SK-N-SH (cell line): ENCODE measurements around the gene HDAC4. TPM values are rescaled to one million over a fixed set of nuclear protein-coding genes. Genes with fewer than 3 reads are reported as not detected.

Source experiments
- CTCF ChIA-PET: fragments of 300-600, 350-600 bp; formaldehyde crosslinking; extraction: SDS; loops from one replicate; lab custom pipeline; 2021; lab: Yijun Ruan, JAX
- POLR2A ChIA-PET: fragments of 350-600 bp; sonication (Branson Sonifier 250); formaldehyde crosslinking; extraction: SDS; loops from one replicate; lab custom pipeline; 2020; ENCODE audit warnings: antibody characterized with exemption, inconsistent platforms; lab: Yijun Ruan, JAX
- DNase-seq: peaks from one replicate; pipeline ENCODE4 v3.0.0; 2012
- H2AFZ ChIP-seq: fragments of 200-600 bp; sonication (generic); 2 replicates; pipeline ENCODE4 v1.8.1; 2016; ENCODE audit warnings: antibody characterized with exemption, mild to moderate bottlenecking, low read depth
- H3F3A ChIP-seq: fragments of 200-600 bp; sonication (generic); replicated peaks from 2 replicates; pipeline ENCODE3; 2016; ENCODE audit warnings: antibody characterized with exemption, mild to moderate bottlenecking; ENCODE audit not compliant: insufficient read depth
- H3K27ac ChIP-seq, 2 experiments: fragments of 200-500 bp in 1 of 2; fragments of 200-600 bp in 1 of 2; sonication (Bioruptor generic) in 1 of 2; sonication (generic), shearing (Covaris generic) in 1 of 2; 2 replicates each; pipeline versions ENCODE4 v1.5.1 to v1.6.1; 2014 to 2016; ENCODE audit warnings: low read depth in 2 of 2, inconsistent platforms in 1 of 2, low read length in 1 of 2, mild to moderate bottlenecking in 1 of 2, mixed read lengths in 1 of 2
- H3K27me3 ChIP-seq: fragments of 200-600 bp; sonication (generic), shearing (Covaris generic); 2 replicates; pipeline ENCODE4 v1.6.1; 2016; ENCODE audit warnings: mixed run types; ENCODE audit not compliant: insufficient read depth
- H3K36me3 ChIP-seq, 2 experiments: fragments of 200-500 bp in 1 of 2; fragments of 200-600 bp in 1 of 2; sonication (Bioruptor generic) in 1 of 2; sonication (generic) in 1 of 2; replicated peaks in 1 of 2; 2 replicates each; pipeline versions ENCODE3 to v1.5.1; 2014 to 2016; ENCODE audit warnings: low read length in 1 of 2, mild to moderate bottlenecking in 1 of 2; ENCODE audit not compliant: insufficient read depth in 2 of 2, control insufficient read depth in 1 of 2
- H3K4me1 ChIP-seq, 2 experiments: fragments of 200-500 bp in 1 of 2; fragments of 200-600 bp in 1 of 2; sonication (Bioruptor generic) in 1 of 2; sonication (generic), shearing (Covaris generic) in 1 of 2; 2 replicates each; pipeline versions ENCODE4 v1.5.1 to v1.6.1; 2014 to 2016; ENCODE audit warnings: low read depth in 1 of 2, low read length in 1 of 2, mixed run types in 1 of 2; ENCODE audit not compliant: insufficient read depth in 2 of 2, control insufficient read depth in 1 of 2
- H3K4me2 ChIP-seq: fragments of 200-600 bp; sonication (generic), shearing (Covaris generic); 2 replicates; pipeline ENCODE4 v1.6.1; 2017; ENCODE audit warnings: mixed run types
- H3K4me3 ChIP-seq, 2 experiments: fragments of 200-500 bp in 1 of 2; fragments of 200-600 bp in 1 of 2; sonication (Bioruptor generic) in 1 of 2; sonication (generic), shearing (Covaris generic) in 1 of 2; 2 replicates each; pipeline versions ENCODE4 v1.5.1 to v1.8.1; 2014 to 2016; ENCODE audit warnings: low read depth in 2 of 2, inconsistent platforms in 1 of 2, low read length in 1 of 2, mild to moderate bottlenecking in 1 of 2, mixed read lengths in 1 of 2, moderate library complexity in 1 of 2
- H3K79me2 ChIP-seq: fragments of 200-600 bp; sonication (generic); 2 replicates; pipeline ENCODE4 v1.8.1; 2017; ENCODE audit warnings: mild to moderate bottlenecking; ENCODE audit not compliant: insufficient read depth
- H3K9ac ChIP-seq: fragments of 200-600 bp; sonication (generic); 2 replicates; pipeline ENCODE4 v1.6.1; 2017; ENCODE audit warnings: mixed run types
- H3K9me2 ChIP-seq: fragments of 200-600 bp; sonication (generic); 2 replicates; pipeline ENCODE4 v1.6.1; 2017; ENCODE audit warnings: mixed run types
- H3K9me3 ChIP-seq: fragments of 200-600 bp; sonication (generic); 2 replicates; pipeline ENCODE4 v1.6.1; 2017; ENCODE audit warnings: mixed run types, mild to moderate bottlenecking, moderate library complexity
- H4K20me1 ChIP-seq: fragments of 200-600 bp; sonication (generic); 2 replicates; pipeline ENCODE4 v1.6.1; 2017; ENCODE audit warnings: mild to moderate bottlenecking, mixed run types; ENCODE audit not compliant: insufficient read depth
- ELF1 ChIP-seq: IDR thresholded peaks from 2 replicates; pipeline ENCODE4 v1.4.0; 2012
- EP300 ChIP-seq, 2 experiments: IDR thresholded peaks; 2 replicates each; pipeline versions ENCODE4 v1.4.0 to v1.6.1; 2012; ENCODE audit warnings: borderline replicate concordance in 1 of 2, low read depth in 1 of 2, low read length in 1 of 2
- GATA2 ChIP-seq: sonication (generic); formaldehyde crosslinking; IDR thresholded peaks from 2 replicates; pipeline ENCODE4 v1.5.0; 2020; ENCODE audit warnings: mild to moderate bottlenecking, missing genetic modification reagents
- JUND ChIP-seq: IDR thresholded peaks from 2 replicates; pipeline ENCODE4 v1.4.0; 2012
- MEF2A ChIP-seq: IDR thresholded peaks from 2 replicates; pipeline ENCODE4 v1.4.0; 2012; ENCODE audit warnings: low read depth, borderline replicate concordance
- NFIC ChIP-seq: IDR thresholded peaks from 2 replicates; pipeline ENCODE4 v1.4.0; 2012; ENCODE audit warnings: borderline replicate concordance
- PBX3 ChIP-seq: IDR thresholded peaks from 2 replicates; pipeline ENCODE4; 2012
- RCOR1 ChIP-seq: fragments of 150-350 bp; IDR thresholded peaks from 2 replicates; pipeline ENCODE4 v1.6.1; 2017; ENCODE audit warnings: antibody characterized with exemption, low read length
- REST ChIP-seq: IDR thresholded peaks from 2 replicates; pipeline ENCODE4 v1.6.1; 2012; ENCODE audit warnings: mild to moderate bottlenecking, low read depth, low read length, moderate library complexity
- RXRA ChIP-seq: IDR thresholded peaks from 2 replicates; pipeline ENCODE4 v1.4.0; 2012; ENCODE audit warnings: low read depth, mild to moderate bottlenecking, borderline replicate concordance
- SIN3A ChIP-seq: IDR thresholded peaks from 2 replicates; pipeline ENCODE4 v1.6.1; 2012; ENCODE audit warnings: low read depth, mild to moderate bottlenecking, low read length, moderate library complexity, borderline replicate concordance
- YY1 ChIP-seq: IDR thresholded peaks from 2 replicates; pipeline ENCODE4 v1.4.0; 2012; ENCODE audit warnings: low read depth, mild to moderate bottlenecking
- WGBS: methylation state at CpG from one replicate; pipeline ENCODE4 v1.1.6; 2017; ENCODE audit warnings: low lambda C conversion rate; 5-methylcytosine and 5-hydroxymethylcytosine counted together
- polyA plus RNA-seq, 3 experiments: library from polyadenylated mRNA; depleted of rRNA; stranded (reverse); fragments of >200 nt; gene quantifications; 2 replicates each; pipeline ENCODE4 v1.2.3, GENCODE V29; 2012
- TF ChIP-seq, protein P1 (sequence below): fragments of 150-350 bp; IDR thresholded peaks from 2 replicates; pipeline ENCODE4 v1.6.1; 2016; ENCODE audit warnings: mild to moderate bottlenecking, low read depth, low read length

The HDAC4 gene
- polyA plus RNA-seq, 1 of the 3 experiments (the other 2 are of a cell fraction): 5.5 TPM

DNA sequence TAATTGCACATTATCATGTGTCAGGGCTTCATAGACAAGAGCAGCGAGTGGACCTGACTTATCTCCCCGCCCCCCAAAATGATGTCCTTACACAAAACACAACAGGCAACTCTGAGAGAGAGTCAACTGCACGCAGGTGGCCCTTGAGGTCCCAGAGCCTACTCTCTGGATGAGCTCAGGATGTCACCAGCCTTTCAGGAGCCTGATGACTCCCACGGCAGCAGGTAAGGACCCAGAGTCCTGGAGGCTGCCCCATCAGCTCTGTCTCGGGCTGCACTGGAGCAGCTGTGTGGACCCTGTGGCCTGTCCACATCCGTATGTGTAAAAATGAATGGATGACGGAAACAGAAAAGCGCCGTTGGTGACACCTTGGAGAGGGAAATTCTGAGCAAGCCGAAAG, 130.9 kb downstream of the HDAC4 start:
- no peak overlapping the region for H3K4me2 ChIP-seq
- no peak overlapping the region for H2AFZ ChIP-seq
- CTCF ChIA-PET: interaction anchor here (0.7 to 2.3 kb wide), 3 partner anchors 10 to 377 kb away, joined by 3 to 8 read pairs (median 3); no protein-coding TSS in a partner anchor
- POLR2A ChIA-PET: no interaction called here
- H3K27ac ChIP-seq: peak overlapping the region in 1 of 2 experiments; percentile 16; a peak in 1 of 4 replicates
- H3K4me1 ChIP-seq: peaks cover 23 to 84% of the 10 kb centered on the region in 2 experiments; a peak in 3 of 4 replicates
- H3K36me3 ChIP-seq: no peaks in the 10 kb centered on the region
- H3K9me2 ChIP-seq: no peaks in the 10 kb centered on the region
- no peaks in the 10 kb centered on the region for H3K27me3 ChIP-seq
- WGBS: 94% methylated on average over 10 of the region's 10 CpGs
- TF ChIP-seq GATA2 (CRISPR knock-in tag): no peak
- no peak for TF ChIP-seq NFIC
- no peak for TF ChIP-seq RXRA
- no peak for TF ChIP-seq JUND
- no peak for TF ChIP-seq RCOR1
- no peak for TF ChIP-seq REST
- TF ChIP-seq, protein P1, sequence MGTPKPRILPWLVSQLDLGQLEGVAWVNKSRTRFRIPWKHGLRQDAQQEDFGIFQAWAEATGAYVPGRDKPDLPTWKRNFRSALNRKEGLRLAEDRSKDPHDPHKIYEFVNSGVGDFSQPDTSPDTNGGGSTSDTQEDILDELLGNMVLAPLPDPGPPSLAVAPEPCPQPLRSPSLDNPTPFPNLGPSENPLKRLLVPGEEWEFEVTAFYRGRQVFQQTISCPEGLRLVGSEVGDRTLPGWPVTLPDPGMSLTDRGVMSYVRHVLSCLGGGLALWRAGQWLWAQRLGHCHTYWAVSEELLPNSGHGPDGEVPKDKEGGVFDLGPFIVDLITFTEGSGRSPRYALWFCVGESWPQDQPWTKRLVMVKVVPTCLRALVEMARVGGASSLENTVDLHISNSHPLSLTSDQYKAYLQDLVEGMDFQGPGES: no peak
- H3K9ac ChIP-seq: no peak overlapping the region
- no peaks in the 10 kb centered on the region for H4K20me1 ChIP-seq
- no peak for DNase-seq
- H3K9me3 ChIP-seq: no peaks in the 10 kb centered on the region
- H3F3A ChIP-seq: no peaks in the 10 kb centered on the region
- no peak overlapping the region for H3K4me3 ChIP-seq
- peaks cover 16% of the 10 kb centered on the region; the same call in 1 of the 2 replicates for H3K79me2 ChIP-seq

DNA sequence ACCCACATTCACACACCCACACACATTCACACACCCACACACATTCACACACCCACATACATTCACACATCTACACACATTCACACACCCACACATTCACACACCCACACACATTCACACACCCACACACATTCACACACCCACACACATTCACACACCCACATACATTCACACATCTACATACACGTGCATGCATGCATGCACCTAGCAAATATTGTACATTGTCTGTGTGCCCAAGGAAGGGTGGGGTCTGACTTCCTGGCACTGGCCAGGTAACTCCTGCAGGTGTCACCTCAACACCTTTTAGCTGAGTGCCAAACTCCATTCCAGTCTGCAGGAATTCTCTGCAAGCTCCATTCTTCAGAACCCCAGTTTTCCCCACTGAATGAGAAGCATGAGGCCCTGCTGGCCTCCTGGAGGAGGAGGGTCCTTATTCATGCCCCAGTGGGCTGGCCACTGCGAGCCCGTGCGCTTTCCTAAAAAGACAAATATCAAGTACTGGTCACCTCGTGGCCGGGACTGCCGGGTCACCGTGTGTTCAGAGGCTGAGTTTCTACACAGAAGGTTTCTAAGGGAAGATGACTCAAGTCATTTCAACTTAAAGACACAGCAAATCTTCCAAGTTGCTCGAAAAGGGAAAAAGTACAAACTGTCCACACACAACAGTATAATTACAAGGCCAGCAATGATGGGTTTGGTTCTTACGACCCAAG, 131.5 kb downstream of the HDAC4 start:
- Histone ChIP-seq H2AFZ (no peak overlapping the region), H3K4me3 (no peak overlapping the region), H3K27ac (no peak overlapping the region), H3K36me3 (no peaks in the 10 kb centered on the region), H3K79me2 (peaks cover 20% of the 10 kb centered on the region; the same call in 1 of the 2 replicates), H3K9me3 (no peaks in the 10 kb centered on the region), H3K9me2 (no peaks in the 10 kb centered on the region), H4K20me1 (no peaks in the 10 kb centered on the region), H3F3A (no peaks in the 10 kb centered on the region), H3K27me3 (no peaks in the 10 kb centered on the region), H3K4me2 (no peak overlapping the region), H3K4me1 (peaks cover 23 to 84% of the 10 kb centered on the region in 2 experiments; a peak in 3 of 4 replicates), H3K9ac (no peak overlapping the region)
- TF ChIP-seq YY1 (no peak), ELF1 (no peak), SIN3A (no peak), RCOR1 (no peak), EP300 (IDR thresholded peaks at IDR 0.05; ENCODE audit: borderline replicate concordance in 1 of 2, low read depth in 1 of 2, low read length in 1 of 2) (no peak), MEF2A (no peak), PBX3 (no peak)
- no peak for DNase-seq
- WGBS: 83% methylated on average over 9 of the region's 10 CpGs
- ChIA-PET CTCF (no interaction called here), POLR2A (no interaction called here)
